ENCODE measurements around the gene SETSIP.
"Not testable (repeated sequence)": the region's sequence is repeated elsewhere in the genome, so short reads cannot be mapped to it uniquely, and the experiment has no call there.

Gene SETSIP

GRCh38 chr1:92045766-92046495 lies 29.3 kb downstream of the SETSIP start:
- DNase-seq, result no peak

GRCh38 chr1:92043621-92044020 lies 31.6 kb downstream of the SETSIP start:
- DNase-seq, result no peak

GRCh38 chr1:92040971-92041370 lies 34.2 kb downstream of the SETSIP start:
- no peak for DNase-seq

- no peak for DNase-seq
Measured at GRCh38 chr1:92038695-92039346, 36.4 kb downstream of the SETSIP start.

GRCh38 chr1:92037400-92037799 lies 37.8 kb downstream of the SETSIP start:
- DNase-seq, result no peak

- DNase-seq, result no peak
Measured at GRCh38 chr1:92031281-92032110, 43.7 kb downstream of the SETSIP start.

- DNase-seq, result no peak
Measured at GRCh38 chr1:92030656-92031107, 44.5 kb downstream of the SETSIP start.

GRCh38 chr1:92029241-92029922 lies 45.8 kb downstream of the SETSIP start:
- DNase-seq, result no peak

- DNase-seq, result no peak
Measured at GRCh38 chr1:92026806-92027205, 48.4 kb downstream of the SETSIP start.

GRCh38 chr1:92026042-92026441 lies 49.2 kb downstream of the SETSIP start:
- not testable (repeated sequence) for DNase-seq

All from activated CD8-positive, alpha-beta memory T cell treated with anti-CD3 and anti-CD28 coated beads, Interleukin-2, amount 50 U/mL, for 4 hours (primary cell).